Smooth muscle cell (in vitro differentiated cells): Measurements from ENCODE around the gene SHROOM3. TPM values are rescaled to one million over a fixed set of nuclear protein-coding genes. Genes with fewer than 3 reads are reported as not detected.

Experiments
- DNase-seq: peaks from one replicate; lab custom pipeline; 2025; ENCODE audit not compliant: unreplicated experiment; lab: John Stamatoyannopoulos, UW
- H2AFZ ChIP-seq: fragments of 200-600 bp; sonication (generic); 2 replicates; pipeline ENCODE4 v1.6.0; 2016; ENCODE audit warnings: antibody characterized with exemption, low read depth, mild to moderate bottlenecking
- H3F3A ChIP-seq: fragments of 200-600 bp; sonication (generic); 2 replicates; pipeline ENCODE4 v1.6.0; 2017; ENCODE audit warnings: antibody characterized with exemption, low read depth
- H3K27ac ChIP-seq: fragments of 200-600 bp; sonication (generic); 2 replicates; pipeline ENCODE4 v1.5.1; 2016; ENCODE audit warnings: low read depth, mild to moderate bottlenecking
- H3K27me3 ChIP-seq: fragments of 200-600 bp; sonication (generic); 2 replicates; pipeline ENCODE4 v1.6.1; 2016; ENCODE audit warnings: low read depth, mild to moderate bottlenecking
- H3K36me3 ChIP-seq: fragments of 200-600 bp; sonication (generic); 2 replicates; pipeline ENCODE4 v1.5.1; 2016; ENCODE audit warnings: low read depth
- H3K4me1 ChIP-seq: fragments of 200-600 bp; sonication (generic); 2 replicates; pipeline ENCODE4 v1.5.1; 2016; ENCODE audit warnings: low read depth
- H3K4me2 ChIP-seq: fragments of 200-600 bp; sonication (generic); 2 replicates; pipeline ENCODE4 v1.6.0; 2016; ENCODE audit warnings: mild to moderate bottlenecking
- H3K4me3 ChIP-seq: fragments of 200-600 bp; sonication (generic); 2 replicates; pipeline ENCODE4 v1.5.1; 2016; ENCODE audit warnings: mild to moderate bottlenecking
- H3K79me2 ChIP-seq: fragments of 200-600 bp; sonication (generic); 2 replicates; pipeline ENCODE4 v1.6.0; 2016; ENCODE audit warnings: low read depth, mild to moderate bottlenecking
- H3K9ac ChIP-seq: fragments of 200-600 bp; sonication (generic); 2 replicates; pipeline ENCODE4 v1.6.0; 2016; ENCODE audit warnings: low read depth
- H3K9me3 ChIP-seq: fragments of 200-600 bp; sonication (generic); replicated peaks from 2 replicates; pipeline ENCODE4 v1.5.1; 2016; ENCODE audit warnings: low read depth
- H4K20me1 ChIP-seq: fragments of 200-600 bp; sonication (generic); 2 replicates; pipeline ENCODE4 v1.6.0; 2016; ENCODE audit warnings: low read depth
- WGBS: methylation state at CpG from one replicate; pipeline ENCODE4 v1.1.7; 2016; ENCODE audit warnings: low lambda C conversion rate; 5-methylcytosine and 5-hydroxymethylcytosine counted together
- polyA plus RNA-seq: library from polyadenylated mRNA; unstranded; fragments of >200 nt; fragmentation: Nextera tagmentation; extraction: Ambion mirVana; gene quantifications from 2 replicates; pipeline ENCODE4 v1.2.1, GENCODE V29; 2016
- total RNA-seq: library from RNA; depleted of rRNA; stranded (reverse); fragments of >200 nt; gene quantifications from 2 replicates; pipeline ENCODE4 v1.2.3, GENCODE V29; 2014
- TF ChIP-seq, protein P1 (sequence below): fragments of 200-600 bp; sonication (generic); IDR thresholded peaks from 2 replicates; pipeline ENCODE4 v1.5.1; 2017; ENCODE audit warnings: borderline replicate concordance, mild to moderate bottlenecking, antibody characterized with exemption; ENCODE audit not compliant: insufficient read depth, poor library complexity, severe bottlenecking

SHROOM3 gene
- total and polyA plus RNA-seq, 2 experiments from 2014 or later, result 10.0 to 31.9 TPM

DNA sequence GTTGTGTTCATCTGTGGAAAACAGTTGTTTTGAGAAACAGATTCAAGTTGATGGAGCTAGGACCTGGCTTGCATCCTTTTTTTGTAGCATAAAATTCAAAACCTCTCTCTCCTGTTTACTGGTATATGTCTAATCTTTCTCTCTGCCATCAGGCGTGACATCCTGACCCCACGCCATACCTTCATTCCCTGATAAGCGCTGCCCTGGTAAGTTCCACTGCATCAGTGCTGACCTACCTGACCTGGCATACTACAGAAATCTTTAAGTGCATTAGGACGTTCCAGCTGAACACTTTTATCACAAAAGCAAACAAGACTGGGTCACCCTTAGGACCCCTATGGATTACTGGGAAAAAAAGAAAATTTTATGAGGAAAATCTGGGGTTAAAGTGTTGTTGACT is 230.7 kb downstream of the SHROOM3 start:
- DNase-seq, result no peak
- Histone ChIP-seq H4K20me1 (no peaks in the 10 kb centered on the region), H3K4me1 (no peaks in the 10 kb centered on the region), H3K36me3 (no peaks in the 10 kb centered on the region), H3K9me3 (no peaks in the 10 kb centered on the region), H3F3A (no peaks in the 10 kb centered on the region), H3K27ac (no peak overlapping the region), H3K79me2 (no peaks in the 10 kb centered on the region), H2AFZ (no peak overlapping the region), H3K4me3 (no peak overlapping the region), H3K27me3 (no peaks in the 10 kb centered on the region), H3K9ac (no peak overlapping the region), H3K4me2 (no peak overlapping the region)
- TF ChIP-seq, protein P1, sequence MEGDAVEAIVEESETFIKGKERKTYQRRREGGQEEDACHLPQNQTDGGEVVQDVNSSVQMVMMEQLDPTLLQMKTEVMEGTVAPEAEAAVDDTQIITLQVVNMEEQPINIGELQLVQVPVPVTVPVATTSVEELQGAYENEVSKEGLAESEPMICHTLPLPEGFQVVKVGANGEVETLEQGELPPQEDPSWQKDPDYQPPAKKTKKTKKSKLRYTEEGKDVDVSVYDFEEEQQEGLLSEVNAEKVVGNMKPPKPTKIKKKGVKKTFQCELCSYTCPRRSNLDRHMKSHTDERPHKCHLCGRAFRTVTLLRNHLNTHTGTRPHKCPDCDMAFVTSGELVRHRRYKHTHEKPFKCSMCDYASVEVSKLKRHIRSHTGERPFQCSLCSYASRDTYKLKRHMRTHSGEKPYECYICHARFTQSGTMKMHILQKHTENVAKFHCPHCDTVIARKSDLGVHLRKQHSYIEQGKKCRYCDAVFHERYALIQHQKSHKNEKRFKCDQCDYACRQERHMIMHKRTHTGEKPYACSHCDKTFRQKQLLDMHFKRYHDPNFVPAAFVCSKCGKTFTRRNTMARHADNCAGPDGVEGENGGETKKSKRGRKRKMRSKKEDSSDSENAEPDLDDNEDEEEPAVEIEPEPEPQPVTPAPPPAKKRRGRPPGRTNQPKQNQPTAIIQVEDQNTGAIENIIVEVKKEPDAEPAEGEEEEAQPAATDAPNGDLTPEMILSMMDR, result no peak
- WGBS, result 93% methylated on average over 4 of the region's 4 CpGs

DNA sequence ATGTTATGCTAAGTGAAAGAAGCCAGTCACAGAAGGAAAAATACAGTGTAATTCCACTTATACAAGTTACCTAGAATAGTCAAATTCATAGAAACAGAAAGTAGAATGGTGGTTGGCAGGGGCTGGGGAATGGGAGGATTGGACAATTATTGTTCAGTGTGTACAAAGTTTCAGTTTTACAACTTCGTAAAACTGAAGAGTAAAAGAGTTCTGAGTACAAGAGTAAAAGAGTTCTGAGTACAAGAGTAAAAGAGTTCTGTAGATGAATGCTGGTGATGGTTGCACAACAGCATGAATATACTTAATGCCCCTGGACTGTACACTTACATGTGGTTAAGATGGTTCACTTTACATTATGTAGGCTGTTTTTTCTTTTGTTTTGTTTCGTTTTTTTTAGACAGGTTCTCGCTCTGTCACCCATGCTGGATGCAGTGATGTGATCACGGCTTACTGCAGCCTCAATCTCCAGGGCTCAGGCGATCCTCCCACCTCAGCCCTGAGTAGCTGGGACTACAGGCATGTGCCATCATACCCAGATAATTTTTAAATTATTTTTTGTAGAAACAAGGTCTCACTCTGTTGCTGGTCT is 232.0 kb downstream of the SHROOM3 start:
- Histone ChIP-seq H3F3A (no peaks in the 10 kb centered on the region), H3K4me1 (no peaks in the 10 kb centered on the region), H3K27me3 (no peaks in the 10 kb centered on the region), H3K79me2 (no peaks in the 10 kb centered on the region), H4K20me1 (no peaks in the 10 kb centered on the region), H3K4me3 (no peak overlapping the region), H3K9ac (no peak overlapping the region), H2AFZ (no peak overlapping the region), H3K36me3 (no peaks in the 10 kb centered on the region), H3K27ac (no peak overlapping the region), H3K9me3 (no peaks in the 10 kb centered on the region), H3K4me2 (no peak overlapping the region)
- TF ChIP-seq, protein P1, result no peak
- 79% methylated on average over 5 of the region's 5 CpGs for WGBS
- no peak for DNase-seq

DNA sequence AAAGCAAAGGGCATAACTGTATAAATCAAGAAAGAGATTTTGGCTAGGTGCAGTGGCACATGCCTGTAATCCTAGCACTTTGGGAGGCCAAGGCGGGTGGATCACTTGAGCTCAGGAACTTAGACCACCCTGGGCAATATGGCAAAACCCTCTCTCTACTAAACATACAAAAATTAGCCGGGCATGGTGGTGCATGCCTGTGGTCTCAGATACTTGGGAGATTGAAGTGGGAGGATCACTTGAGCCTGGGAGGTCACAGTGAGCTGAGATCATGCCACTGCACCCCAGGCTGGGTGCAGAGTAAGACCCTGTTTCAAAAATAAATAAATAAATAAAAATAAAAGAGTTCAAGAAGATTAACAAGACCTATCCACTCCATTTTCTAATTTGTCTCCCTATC is 235.6 kb downstream of the SHROOM3 start:
- DNase-seq, result no peak
- H3K9ac ChIP-seq, result no peak overlapping the region
- no peaks in the 10 kb centered on the region for H3K27me3 ChIP-seq
- 87% methylated on average over 2 of the region's 2 CpGs for WGBS
- no peaks in the 10 kb centered on the region for H3F3A ChIP-seq
- TF ChIP-seq, protein P1, result no peak
- no peak overlapping the region for H2AFZ ChIP-seq
- no peak overlapping the region for H3K4me3 ChIP-seq
- H3K79me2 ChIP-seq, result no peaks in the 10 kb centered on the region
- H3K4me2 ChIP-seq, result no peak overlapping the region
- H3K36me3 ChIP-seq, result no peaks in the 10 kb centered on the region
- no peaks in the 10 kb centered on the region for H4K20me1 ChIP-seq
- no peaks in the 10 kb centered on the region for H3K4me1 ChIP-seq
- H3K9me3 ChIP-seq, result no peaks in the 10 kb centered on the region
- H3K27ac ChIP-seq, result no peak overlapping the region

DNA sequence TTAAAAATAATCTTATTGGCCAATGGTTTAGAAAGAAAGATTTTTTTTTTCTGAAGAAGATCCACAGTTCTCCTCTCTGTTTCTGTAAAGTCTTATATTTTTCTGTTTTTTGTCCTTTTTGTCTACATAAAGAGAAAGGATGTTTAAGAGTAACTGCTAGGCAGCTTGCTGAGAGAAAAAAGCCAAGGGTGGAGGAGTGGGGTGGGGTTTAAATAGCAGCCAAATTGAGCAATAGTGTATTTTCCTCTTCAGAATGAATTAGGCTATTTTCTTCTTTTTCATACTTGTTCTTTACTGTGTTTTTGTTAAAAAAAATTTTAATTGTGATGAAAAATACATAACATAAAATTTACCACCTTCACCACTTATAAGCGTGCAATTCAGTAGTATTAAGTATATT is 238.3 kb downstream of the SHROOM3 start:
- Histone ChIP-seq H3K27me3 (no peaks in the 10 kb centered on the region), H2AFZ (no peak overlapping the region), H3K4me1 (no peaks in the 10 kb centered on the region), H3K27ac (no peak overlapping the region), H3K79me2 (no peaks in the 10 kb centered on the region), H3K36me3 (no peaks in the 10 kb centered on the region), H4K20me1 (no peaks in the 10 kb centered on the region), H3K4me2 (no peak overlapping the region), H3K9me3 (no peaks in the 10 kb centered on the region), H3K9ac (no peak overlapping the region), H3F3A (no peaks in the 10 kb centered on the region), H3K4me3 (no peak overlapping the region)
- DNase-seq, result no peak
- WGBS, result 94% methylated on average over 1 of the region's 1 CpG
- TF ChIP-seq, protein P1, result no peak
